Dedifferentiated amniotic fluid mesenchymal stem cell (primary cell): ENCODE data around the gene MYOM3.
"Not testable (repeated sequence)": the region's sequence is repeated elsewhere in the genome, so short reads cannot be mapped to it uniquely, and the experiment has no call there.

Source experiments
- DNase-seq: peaks from one replicate; pipeline ENCODE4 v3.0.0-alpha.2; 2016; ENCODE audit errors: extremely low spot score

Gene MYOM3

DNA sequence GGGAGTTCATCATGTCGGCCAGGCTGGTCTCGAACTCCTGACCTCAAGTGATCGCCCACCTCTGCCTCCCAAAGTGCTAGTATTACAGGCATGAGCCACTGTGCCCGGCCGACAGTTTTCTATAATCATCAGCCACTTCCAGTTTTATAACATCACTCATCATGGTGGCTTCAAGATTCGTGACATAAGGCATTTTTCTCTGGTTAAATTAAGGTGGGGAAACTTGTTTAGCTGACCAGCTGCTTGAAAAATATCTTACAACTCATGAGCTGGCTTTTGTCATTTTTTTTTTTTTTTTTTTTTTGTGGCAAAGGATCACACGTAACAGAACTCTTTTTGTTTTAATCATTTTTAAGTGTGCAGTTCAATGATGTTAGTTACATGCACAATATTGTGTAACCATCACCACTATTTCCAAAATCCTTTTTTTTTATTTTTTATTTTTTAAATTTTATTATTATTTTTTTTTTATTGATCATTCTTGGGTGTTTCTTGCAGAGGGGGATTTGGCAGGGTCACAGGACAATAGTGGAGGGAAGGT is 80.9 kb downstream of the MYOM3 start:
- DNase-seq = not testable (repeated sequence)

- DNase-seq = peak; percentile 52
Observed at GRCh38 chr1:24027838-24028468, 84.0 kb downstream of the MYOM3 start.

DNA sequence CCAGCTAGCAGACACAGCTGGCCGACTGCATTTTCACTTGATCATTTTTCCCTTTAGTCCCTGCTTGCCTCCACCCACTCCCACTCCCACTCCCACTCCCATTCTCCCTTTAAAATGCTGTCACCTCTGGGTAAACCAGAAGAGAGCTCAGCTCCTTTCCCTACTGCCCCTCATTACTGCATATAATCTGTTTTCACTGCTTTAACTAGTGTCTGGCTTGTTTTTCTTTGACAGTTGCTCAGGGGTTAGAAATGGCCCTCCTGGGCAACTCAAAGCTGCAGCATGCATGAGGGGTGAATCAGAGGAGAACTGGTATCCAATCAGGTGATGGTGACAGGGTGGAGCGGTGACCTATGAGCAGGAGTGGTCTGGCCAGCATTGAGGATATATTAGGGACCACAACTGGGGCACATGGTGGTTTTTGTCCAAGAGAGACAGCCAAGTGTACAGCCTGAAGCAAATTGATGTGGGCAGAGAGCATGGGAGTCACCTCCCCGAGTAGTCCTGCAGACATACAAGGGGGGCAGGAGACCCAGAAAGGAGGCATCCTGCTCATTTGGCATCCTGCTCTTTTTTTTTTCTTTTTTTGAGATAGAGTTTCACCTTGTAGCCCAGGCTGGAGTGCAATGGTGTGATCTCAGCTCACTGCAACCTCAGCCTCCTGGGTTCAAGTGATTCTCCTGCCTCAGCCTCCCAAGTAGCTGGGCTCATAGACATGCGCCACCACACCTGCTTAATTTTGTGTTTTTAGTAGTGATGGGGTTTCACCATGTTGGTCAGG is 89.2 kb downstream of the MYOM3 start:
- peak; percentile 61 for DNase-seq

GRCh38 chr1:24021403-24022266 is 90.3 kb downstream of the MYOM3 start:
- DNase-seq = no peak

- DNase-seq = no peak
Observed at GRCh38 chr1:24020470-24020869, 91.5 kb downstream of the MYOM3 start.

DNA sequence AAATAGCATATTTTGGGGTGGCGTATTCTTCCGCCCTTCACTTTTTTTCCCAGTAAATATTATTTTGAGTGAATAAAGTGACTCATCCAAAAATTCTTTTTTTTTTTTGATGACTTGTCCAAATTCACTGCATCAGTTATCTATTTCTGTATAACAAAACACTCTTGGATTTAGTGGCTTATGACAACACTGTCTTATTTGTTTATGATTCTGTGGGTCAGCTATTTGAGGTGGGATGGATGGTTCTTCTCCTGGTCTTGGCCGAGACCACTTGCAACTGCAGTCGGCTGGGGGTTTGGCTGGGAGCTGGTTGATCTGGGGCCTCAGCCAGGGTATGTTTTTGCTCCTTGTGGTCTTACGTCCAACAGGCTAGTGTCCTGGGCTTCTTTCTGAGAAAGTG is 91.9 kb downstream of the MYOM3 start:
- peak; percentile 61 for DNase-seq

- DNase-seq = peak; percentile 99
Observed at GRCh38 chr1:24018611-24019580, 93.0 kb downstream of the MYOM3 start.

DNA sequence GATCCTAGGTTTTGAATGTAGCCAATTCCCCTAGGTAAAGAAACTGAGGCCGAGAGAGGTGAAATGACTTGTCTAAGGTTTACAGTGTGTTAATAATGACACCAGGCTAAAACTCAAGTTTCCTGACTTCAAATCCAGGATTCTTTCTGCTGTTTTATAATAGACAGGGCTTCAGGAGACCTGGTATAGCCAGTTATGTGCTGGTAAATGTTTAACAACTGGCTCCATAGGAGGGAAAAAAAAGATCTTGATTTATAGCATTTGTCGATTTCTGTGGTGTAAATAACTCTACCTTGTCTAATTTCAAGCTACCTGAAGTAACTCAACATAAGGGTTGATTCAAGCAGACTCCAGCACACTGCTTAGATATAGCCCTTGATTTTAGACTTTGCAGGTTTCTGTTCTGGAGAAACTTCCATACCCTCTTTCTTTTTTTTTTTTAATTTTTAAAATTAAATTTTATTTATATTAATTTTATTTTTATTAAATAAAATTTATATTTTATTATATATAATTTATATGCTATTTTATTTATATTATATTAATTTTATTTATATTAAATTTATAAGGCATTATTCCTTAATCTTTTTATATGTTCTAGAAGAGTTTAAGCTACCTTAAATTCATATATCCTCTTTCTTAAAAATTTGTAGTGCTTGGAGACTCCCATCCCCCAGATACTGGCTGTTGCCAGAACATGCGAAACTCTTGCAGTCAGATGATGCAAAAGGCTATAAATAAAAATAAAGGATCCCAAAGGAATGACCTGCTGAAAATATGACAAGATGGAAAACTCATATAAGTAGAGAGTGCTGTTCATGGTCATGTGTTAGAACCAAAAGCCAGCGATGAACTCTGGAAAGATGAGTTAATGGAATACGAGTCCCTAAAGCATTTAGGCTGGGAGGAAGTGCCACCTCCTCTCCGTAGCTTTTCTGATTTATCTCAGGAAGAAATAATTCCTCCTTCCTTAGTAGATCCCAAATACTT is 96.4 kb downstream of the MYOM3 start:
- peak; percentile 82 for DNase-seq

DNA sequence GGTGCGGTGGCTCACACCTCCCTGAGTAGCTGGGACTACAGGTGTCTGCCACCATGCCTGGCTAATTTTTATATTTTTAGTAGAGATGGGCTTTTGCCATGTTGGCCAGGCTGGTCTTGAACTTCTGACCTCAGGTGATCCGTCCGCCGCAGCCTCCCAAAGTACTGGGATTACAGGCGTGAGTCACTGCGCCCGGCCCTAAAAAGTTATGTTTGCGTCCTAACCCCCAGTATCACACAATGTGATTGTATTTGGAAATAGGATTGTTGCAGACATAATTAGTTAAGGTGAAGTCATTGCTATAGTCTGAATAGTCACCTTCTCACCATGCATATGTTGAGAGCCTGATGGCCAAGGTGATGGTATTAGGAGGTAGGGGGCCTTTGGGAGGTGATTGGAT is 99.1 kb downstream of the MYOM3 start:
- not testable (repeated sequence) for DNase-seq

GRCh38 chr1:24010650-24011049 is 101.3 kb downstream of the MYOM3 start:
- no peak for DNase-seq

GRCh38 chr1:24009406-24009805 is 102.5 kb downstream of the MYOM3 start:
- no peak for DNase-seq

DNA sequence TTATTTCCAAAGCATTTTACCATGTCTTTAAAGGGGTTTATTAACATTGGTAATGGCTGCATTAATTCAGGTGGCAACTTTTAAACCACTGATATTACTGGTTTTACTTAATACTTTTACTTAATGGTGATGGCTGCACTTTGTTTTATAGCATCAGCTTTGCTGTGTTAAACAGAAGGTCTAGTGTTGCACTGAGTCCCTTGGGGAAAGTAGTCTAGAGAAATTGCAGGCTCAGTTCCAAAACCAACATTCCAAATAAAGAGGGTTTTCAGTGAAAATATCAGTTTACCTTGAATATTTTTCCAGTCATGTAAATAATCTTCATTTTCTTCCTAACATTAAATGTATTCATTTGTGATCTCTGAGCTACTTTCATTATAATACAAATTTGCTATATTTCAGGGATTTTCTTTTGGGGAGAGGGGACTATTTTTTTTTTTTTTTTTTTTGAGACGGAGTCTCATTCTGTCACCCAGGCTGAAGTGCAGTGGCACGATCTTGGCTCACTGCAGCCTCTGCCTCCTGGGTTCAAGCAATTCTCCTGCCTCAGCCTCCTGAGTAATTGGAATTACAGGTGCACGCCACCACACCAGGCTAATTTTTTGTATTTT is 103.3 kb downstream of the MYOM3 start:
- peak; percentile 77 for DNase-seq

GRCh38 chr1:24007079-24007478 is 104.9 kb downstream of the MYOM3 start:
- DNase-seq = no peak
